ENCODE results near the gene SDCCAG8. TPM values are rescaled to one million over a fixed set of nuclear protein-coding genes. Genes with fewer than 3 reads are reported as not detected.
A peak's percentile ranks its signal among the peaks of the same experiment; 100 is the strongest.

SDCCAG8 gene
- total RNA-seq, 1 donor from 2014 or later = 29.4 TPM

GRCh38 chr1:243281672-243282071, 25.8 kb downstream of the SDCCAG8 start:
- DNase-seq (ENCODE audit: low read depth) = no peak

- DNase-seq (ENCODE audit: low read depth) = no peak
Observed at GRCh38 chr1:243286409-243287122, 30.7 kb downstream of the SDCCAG8 start.

GRCh38 chr1:243287123-243287460, 31.3 kb downstream of the SDCCAG8 start:
- no peak for DNase-seq (ENCODE audit: low read depth)

GRCh38 chr1:243287652-243288051, 31.8 kb downstream of the SDCCAG8 start:
- peak; percentile 25 for DNase-seq (ENCODE audit: low read depth)

- no peak for DNase-seq (ENCODE audit: low read depth)
Observed at GRCh38 chr1:243288062-243288461, 32.2 kb downstream of the SDCCAG8 start.

GRCh38 chr1:243291292-243291691, 35.5 kb downstream of the SDCCAG8 start:
- DNase-seq (ENCODE audit: low read depth) = peak; percentile 20

GRCh38 chr1:243292117-243292516, 36.3 kb downstream of the SDCCAG8 start:
- no peak for DNase-seq (ENCODE audit: low read depth)

GRCh38 chr1:243293941-243294722, 38.3 kb downstream of the SDCCAG8 start:
- DNase-seq (ENCODE audit: low read depth) = no peak

GRCh38 chr1:243294723-243295121, 38.9 kb downstream of the SDCCAG8 start:
- DNase-seq (ENCODE audit: low read depth) = no peak

- no peak for DNase-seq (ENCODE audit: low read depth)
Observed at GRCh38 chr1:243299069-243299468, 43.2 kb downstream of the SDCCAG8 start.

GRCh38 chr1:243301059-243301458, 45.2 kb downstream of the SDCCAG8 start:
- DNase-seq (ENCODE audit: low read depth) = no peak

GRCh38 chr1:243311809-243312208, 56.0 kb downstream of the SDCCAG8 start:
- DNase-seq (ENCODE audit: low read depth) = no peak

GRCh38 chr1:243312952-243313634, 57.3 kb downstream of the SDCCAG8 start:
- no peak for DNase-seq (ENCODE audit: low read depth)

GRCh38 chr1:243313635-243314536, 58.0 kb downstream of the SDCCAG8 start:
- DNase-seq (ENCODE audit: low read depth) = no peak

GRCh38 chr1:243315455-243315854, 59.6 kb downstream of the SDCCAG8 start:
- no peak for DNase-seq (ENCODE audit: low read depth)

- no peak for DNase-seq (ENCODE audit: low read depth)
Observed at GRCh38 chr1:243315893-243316292, 60.1 kb downstream of the SDCCAG8 start.

- DNase-seq (ENCODE audit: low read depth) = no peak
Observed at GRCh38 chr1:243316366-243316989, 60.6 kb downstream of the SDCCAG8 start.

GRCh38 chr1:243320224-243320623, 64.4 kb downstream of the SDCCAG8 start:
- no peak for DNase-seq (ENCODE audit: low read depth)

- DNase-seq (ENCODE audit: low read depth) = no peak
Observed at GRCh38 chr1:243322326-243322725, 66.5 kb downstream of the SDCCAG8 start.

- DNase-seq (ENCODE audit: low read depth) = peak; percentile 37
Observed at GRCh38 chr1:243323491-243323890, 67.7 kb downstream of the SDCCAG8 start.

Data from myocyte (in vitro differentiated cells).